ENCODE measurements around the gene SORCS2.

SORCS2 gene

GRCh38 chr4:7582313-7583097 lies 390.2 kb downstream of the SORCS2 start:
- Histone ChIP-seq H3K9ac (ENCODE audit: low read depth, low read length) (no peak overlapping the region), H3K9me3 (ENCODE audit: insufficient read depth, low read length, severe bottlenecking) (no peaks in the 10 kb centered on the region), H3K27me3 (ENCODE audit: insufficient read depth, low read length, poor library complexity) (no peaks in the 10 kb centered on the region), H2AFZ (ENCODE audit: low read depth, low read length) (no peak overlapping the region), H3K4me1 (ENCODE audit: insufficient read depth, low read length) (no peaks in the 10 kb centered on the region), H3K27ac (ENCODE audit: low read length) (no peak overlapping the region), H3K4me3 (ENCODE audit: low read depth in 1 of 2, low read length in 2 of 2) (no peak overlapping the region), H3K36me3 (ENCODE audit: insufficient read depth, low read length) (no peaks in the 10 kb centered on the region), H3K79me2 (ENCODE audit: insufficient read depth, low read length) (no peaks in the 10 kb centered on the region), H3K4me2 (ENCODE audit: insufficient read depth, low read length) (no peak overlapping the region), H4K20me1 (ENCODE audit: insufficient read depth, low read length) (peaks cover 2% of the 10 kb centered on the region; the same call in 1 of the 2 replicates)
- ATAC-seq (ENCODE audit: insufficient read depth, low read depth) (no peak), DNase-seq (no peak)
- TF ChIP-seq EZH2 (IDR thresholded peaks at IDR 0.05; ENCODE audit: borderline replicate concordance, low read depth, low read length, severe bottlenecking): no peak
- TF ChIP-seq CTCF (IDR thresholded peaks at IDR 0.05; ENCODE audit: borderline replicate concordance, extremely low read depth, low read length, poor library complexity, severe bottlenecking): no peak

GRCh38 chr4:7584098-7584497 lies 391.8 kb downstream of the SORCS2 start:
- Histone ChIP-seq H3K9ac (ENCODE audit: low read depth, low read length) (no peak overlapping the region), H3K27ac (ENCODE audit: low read length) (no peak overlapping the region), H3K27me3 (ENCODE audit: insufficient read depth, low read length, poor library complexity) (no peaks in the 10 kb centered on the region), H3K4me2 (ENCODE audit: insufficient read depth, low read length) (no peak overlapping the region), H3K79me2 (ENCODE audit: insufficient read depth, low read length) (no peaks in the 10 kb centered on the region), H2AFZ (ENCODE audit: low read depth, low read length) (no peak overlapping the region), H3K4me1 (ENCODE audit: insufficient read depth, low read length) (no peaks in the 10 kb centered on the region), H3K36me3 (ENCODE audit: insufficient read depth, low read length) (no peaks in the 10 kb centered on the region), H3K4me3 (ENCODE audit: low read depth in 1 of 2, low read length in 2 of 2) (no peak overlapping the region), H3K9me3 (ENCODE audit: insufficient read depth, low read length, severe bottlenecking) (no peaks in the 10 kb centered on the region), H4K20me1 (ENCODE audit: insufficient read depth, low read length) (peaks cover 2% of the 10 kb centered on the region; the same call in 1 of the 2 replicates)
- TF ChIP-seq EZH2 (IDR thresholded peaks at IDR 0.05; ENCODE audit: borderline replicate concordance, low read depth, low read length, severe bottlenecking): no peak
- TF ChIP-seq CTCF (IDR thresholded peaks at IDR 0.05; ENCODE audit: borderline replicate concordance, extremely low read depth, low read length, poor library complexity, severe bottlenecking): no peak
- ATAC-seq (ENCODE audit: insufficient read depth, low read depth) (no peak), DNase-seq (no peak)

- Histone ChIP-seq H3K27me3 (ENCODE audit: insufficient read depth, low read length, poor library complexity) (no peaks in the 10 kb centered on the region), H3K27ac (ENCODE audit: low read length) (no peak overlapping the region), H3K4me1 (ENCODE audit: insufficient read depth, low read length) (no peaks in the 10 kb centered on the region), H4K20me1 (ENCODE audit: insufficient read depth, low read length) (peaks cover 2% of the 10 kb centered on the region; the same call in 1 of the 2 replicates), H3K4me3 (ENCODE audit: low read depth in 1 of 2, low read length in 2 of 2) (no peak overlapping the region), H3K9me3 (ENCODE audit: insufficient read depth, low read length, severe bottlenecking) (no peaks in the 10 kb centered on the region), H3K9ac (ENCODE audit: low read depth, low read length) (no peak overlapping the region), H2AFZ (ENCODE audit: low read depth, low read length) (no peak overlapping the region), H3K79me2 (ENCODE audit: insufficient read depth, low read length) (no peaks in the 10 kb centered on the region), H3K36me3 (ENCODE audit: insufficient read depth, low read length) (no peaks in the 10 kb centered on the region), H3K4me2 (ENCODE audit: insufficient read depth, low read length) (no peak overlapping the region)
- ATAC-seq (ENCODE audit: insufficient read depth, low read depth): no peak
- no peak for DNase-seq
- no peak for TF ChIP-seq EZH2 (IDR thresholded peaks at IDR 0.05; ENCODE audit: borderline replicate concordance, low read depth, low read length, severe bottlenecking)
- TF ChIP-seq CTCF (IDR thresholded peaks at IDR 0.05; ENCODE audit: borderline replicate concordance, extremely low read depth, low read length, poor library complexity, severe bottlenecking): no peak
These were observed 392.3 kb downstream of the SORCS2 start for GRCh38 chr4:7584606-7585159.
